Inferior parietal cortex (tissue), 1 donor: ENCODE results near the gene CD4.
A peak's percentile ranks its signal among the peaks of the same experiment; 100 is the strongest.

ENCODE experiments used
- DNase-seq: peaks from one replicate; pipeline ENCODE4 v3.0.0-alpha.2; 2016; ENCODE audit errors: extremely low spot score

Gene CD4

GRCh38 chr12:6765048-6765633 is 24.2 kb upstream of the CD4 start:
- DNase-seq = no peak

DNA sequence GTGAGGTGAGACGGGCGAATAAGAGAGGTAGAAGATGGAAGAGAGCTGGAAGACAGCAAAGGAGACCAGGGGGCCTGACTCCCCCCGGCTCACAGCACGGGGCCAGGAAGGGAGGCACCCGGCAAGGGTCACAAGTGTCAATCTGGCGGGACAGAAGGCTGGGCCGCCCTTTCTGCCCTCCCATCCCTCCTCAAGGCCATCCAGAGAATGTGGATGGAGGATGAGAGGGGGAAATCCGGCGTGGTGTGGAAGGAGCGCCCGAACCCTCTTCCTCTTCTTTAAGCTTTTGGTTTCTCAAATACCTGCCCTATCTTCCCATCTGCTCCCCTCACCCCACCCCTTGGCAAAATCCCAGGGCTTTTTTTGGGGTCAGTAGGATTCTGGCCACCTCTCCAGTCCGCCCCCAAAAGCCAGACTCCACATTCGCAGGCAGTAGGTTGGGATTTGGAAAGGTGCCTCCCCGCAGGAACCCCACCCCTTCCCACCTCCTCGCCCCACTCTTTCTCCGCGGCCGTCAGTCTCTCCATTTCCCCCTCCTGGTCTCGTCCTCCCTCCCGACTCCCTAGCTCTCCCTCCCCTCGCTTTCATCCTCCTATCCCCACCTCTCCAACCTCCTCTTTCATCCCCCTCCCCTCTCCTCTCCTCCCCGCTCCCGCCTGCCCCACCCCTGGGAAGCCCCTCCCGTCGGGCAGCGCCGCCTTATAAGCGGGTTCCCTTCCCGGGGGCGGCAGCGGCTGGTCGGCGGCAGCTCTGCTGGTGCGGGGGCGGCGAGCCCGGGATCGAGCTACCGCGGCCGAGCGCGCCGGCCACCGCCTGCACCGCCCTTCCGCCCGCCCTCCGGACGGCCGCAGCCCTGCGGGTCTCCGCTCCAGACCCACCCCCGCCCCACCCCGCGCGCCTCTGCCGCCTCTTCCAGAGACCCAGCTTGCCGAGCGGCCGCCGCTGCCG is 23.4 kb upstream of the CD4 start, which contains the start of gene PTMS:
PTMS (plus strand) TSS at position 730 of the 948 bp plus-strand sequence. CDS start 343 bp downstream, outside the sequence.
- DNase-seq = no peak

GRCh38 chr12:6766651-6767349 is 22.5 kb upstream of the CD4 start:
- peak; percentile 45 for DNase-seq

- DNase-seq = peak; percentile 35
Observed at GRCh38 chr12:6767353-6768319, 21.7 kb upstream of the CD4 start.

DNA sequence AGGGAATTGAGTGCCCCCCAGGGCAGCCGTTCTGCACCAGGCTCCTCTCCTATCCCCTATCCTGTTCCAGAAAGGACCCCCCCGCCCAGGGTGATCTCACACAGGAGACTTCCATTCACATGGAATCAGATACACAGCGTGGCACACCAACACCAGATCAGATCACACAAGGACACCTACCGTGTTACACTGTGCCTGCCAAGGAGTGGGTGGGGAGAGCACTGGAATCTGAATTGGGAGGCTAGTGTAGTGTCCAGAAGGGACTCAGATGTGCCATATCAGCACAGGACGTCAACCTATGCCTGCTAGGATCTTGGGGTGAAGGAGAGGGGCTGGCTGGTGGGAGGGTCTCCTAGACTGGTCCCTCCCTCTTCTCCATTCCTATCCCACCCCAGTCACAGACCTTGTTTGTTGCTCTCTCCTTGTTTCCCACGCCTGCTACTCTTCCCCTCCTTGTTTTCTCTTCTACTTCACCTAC is 20.9 kb upstream of the CD4 start:
- no peak for DNase-seq

GRCh38 chr12:6768990-6769389 is 20.3 kb upstream of the CD4 start:
- no peak for DNase-seq

- no peak for DNase-seq
Observed at GRCh38 chr12:6769666-6770065, 19.7 kb upstream of the CD4 start.

DNA sequence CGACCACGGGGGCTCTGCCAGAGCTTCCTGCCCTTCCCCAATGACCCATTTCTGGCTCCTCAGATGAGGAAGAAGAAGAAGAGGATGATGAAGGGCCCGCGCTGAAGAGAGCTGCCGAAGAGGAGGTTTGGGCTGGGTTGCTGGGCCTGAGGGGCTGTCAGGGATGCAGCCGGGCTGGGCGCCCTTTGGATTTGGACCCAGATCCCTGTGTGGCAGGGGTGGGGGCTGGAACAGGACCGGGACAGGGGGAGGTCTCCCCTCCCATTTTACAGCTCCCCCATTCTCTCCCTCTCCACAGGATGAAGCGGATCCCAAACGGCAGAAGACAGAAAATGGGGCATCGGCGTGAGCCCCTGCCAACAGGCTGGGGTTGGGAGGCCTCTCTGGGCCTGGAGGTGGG is 19.2 kb upstream of the CD4 start:
- DNase-seq = no peak

DNA sequence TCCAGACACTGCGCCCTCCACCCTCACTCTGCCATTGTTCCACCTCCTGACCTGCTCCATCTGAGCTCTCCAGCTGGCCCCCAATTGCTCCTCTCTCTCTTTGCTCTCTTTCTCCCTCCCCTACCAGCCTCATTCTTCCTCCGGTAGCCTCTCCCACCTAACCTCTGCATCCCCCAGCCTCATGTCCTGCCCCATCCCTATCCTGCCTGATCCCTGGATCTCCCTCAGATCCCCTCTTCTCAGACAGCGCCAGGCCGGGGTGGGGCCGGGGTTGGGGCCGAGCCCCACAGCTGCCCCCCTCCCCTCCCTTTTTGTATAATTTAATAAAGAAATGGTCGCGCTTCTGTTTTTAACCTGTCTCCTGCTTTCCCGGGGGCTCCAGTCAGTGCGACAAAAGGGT is 18.7 kb upstream of the CD4 start:
- no peak for DNase-seq

- no peak for DNase-seq
Observed at GRCh38 chr12:6771091-6771495, 18.2 kb upstream of the CD4 start.

- DNase-seq = no peak
Observed at GRCh38 chr12:6771509-6772330, 17.6 kb upstream of the CD4 start.

GRCh38 chr12:6772331-6772695 is 17.0 kb upstream of the CD4 start, which contains the start of gene LAG3:
Gene LAG3 (plus strand): TSS chr12:6772520. CDS start chr12:6772853, 333 bp downstream.
- no peak for DNase-seq

DNA sequence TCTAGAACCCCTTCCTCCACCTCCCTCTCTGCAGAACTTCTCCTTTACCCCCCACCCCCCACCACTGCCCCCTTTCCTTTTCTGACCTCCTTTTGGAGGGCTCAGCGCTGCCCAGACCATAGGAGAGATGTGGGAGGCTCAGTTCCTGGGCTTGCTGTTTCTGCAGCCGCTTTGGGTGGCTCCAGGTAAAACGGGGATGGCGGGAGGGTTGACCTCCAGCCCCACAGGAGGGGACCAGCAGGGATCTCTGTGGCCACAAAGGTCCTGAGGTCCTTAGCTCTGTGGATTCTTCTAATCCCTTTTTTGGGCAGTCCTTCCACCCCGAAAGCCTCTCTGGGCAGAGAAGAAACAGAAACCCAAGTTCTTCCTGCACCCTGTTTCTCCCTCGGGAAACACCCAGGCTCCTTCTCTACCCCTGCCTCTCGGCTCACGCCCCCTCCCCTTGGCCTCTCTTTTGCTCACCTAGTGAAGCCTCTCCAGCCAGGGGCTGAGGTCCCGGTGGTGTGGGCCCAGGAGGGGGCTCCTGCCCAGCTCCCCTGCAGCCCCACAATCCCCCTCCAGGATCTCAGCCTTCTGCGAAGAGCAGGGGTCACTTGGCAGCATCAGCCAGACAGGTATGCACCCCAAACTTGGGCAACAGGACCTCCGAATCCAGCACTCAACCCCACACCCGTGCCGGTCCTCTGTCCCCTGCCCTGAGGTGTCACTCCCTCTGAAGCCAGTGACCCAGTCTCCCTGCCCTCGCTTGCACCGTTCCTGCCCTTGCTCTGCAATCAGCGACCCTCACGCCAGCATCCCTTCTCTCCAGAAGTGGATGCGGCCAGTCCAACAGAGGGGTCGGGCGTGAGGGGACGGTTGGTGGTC is 16.4 kb upstream of the CD4 start:
- no peak for DNase-seq

DNA sequence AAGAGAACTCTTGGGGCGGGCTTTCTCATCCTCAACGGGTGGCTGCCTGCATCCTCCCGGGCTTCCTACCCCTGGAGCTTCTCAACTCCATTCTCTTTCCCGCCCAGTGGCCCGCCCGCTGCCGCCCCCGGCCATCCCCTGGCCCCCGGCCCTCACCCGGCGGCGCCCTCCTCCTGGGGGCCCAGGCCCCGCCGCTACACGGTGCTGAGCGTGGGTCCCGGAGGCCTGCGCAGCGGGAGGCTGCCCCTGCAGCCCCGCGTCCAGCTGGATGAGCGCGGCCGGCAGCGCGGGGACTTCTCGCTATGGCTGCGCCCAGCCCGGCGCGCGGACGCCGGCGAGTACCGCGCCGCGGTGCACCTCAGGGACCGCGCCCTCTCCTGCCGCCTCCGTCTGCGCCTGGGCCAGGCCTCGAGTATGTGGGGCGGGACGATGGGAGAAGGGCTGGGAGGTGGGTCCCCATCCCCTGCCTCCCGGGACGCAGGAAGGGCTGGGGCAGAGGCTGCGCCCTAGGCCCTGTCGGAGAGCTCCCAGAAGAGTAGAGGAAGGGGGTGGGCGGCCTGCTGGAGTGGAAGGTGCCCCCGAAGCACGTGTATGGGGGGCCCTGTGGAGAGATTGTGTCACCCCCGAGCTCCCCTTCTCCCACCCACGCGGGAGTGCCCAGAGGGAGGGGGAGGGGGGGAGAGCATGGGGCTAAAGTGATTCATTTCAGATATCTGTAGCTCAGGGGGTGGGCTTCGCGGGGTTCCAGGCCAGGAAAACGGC is 15.6 kb upstream of the CD4 start:
- no peak for DNase-seq

DNA sequence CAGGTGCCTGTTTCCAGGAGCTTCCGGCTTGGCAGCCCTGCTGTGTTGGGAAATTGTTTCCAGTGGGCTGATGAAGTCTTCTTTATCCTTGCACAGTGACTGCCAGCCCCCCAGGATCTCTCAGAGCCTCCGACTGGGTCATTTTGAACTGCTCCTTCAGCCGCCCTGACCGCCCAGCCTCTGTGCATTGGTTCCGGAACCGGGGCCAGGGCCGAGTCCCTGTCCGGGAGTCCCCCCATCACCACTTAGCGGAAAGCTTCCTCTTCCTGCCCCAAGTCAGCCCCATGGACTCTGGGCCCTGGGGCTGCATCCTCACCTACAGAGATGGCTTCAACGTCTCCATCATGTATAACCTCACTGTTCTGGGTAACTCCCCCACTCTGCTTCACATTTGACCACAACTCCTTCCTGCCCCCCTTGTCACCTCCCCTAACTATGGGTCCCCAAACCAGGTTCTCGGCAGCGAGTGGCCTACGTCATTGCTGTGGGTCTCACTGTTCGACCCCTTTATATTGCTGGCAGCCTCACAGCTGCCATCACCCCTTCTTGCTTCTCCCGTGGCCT is 14.7 kb upstream of the CD4 start:
- DNase-seq = no peak

- no peak for DNase-seq
Observed at GRCh38 chr12:6775185-6776174, 13.8 kb upstream of the CD4 start.

- no peak for DNase-seq
Observed at GRCh38 chr12:6777386-6777785, 11.9 kb upstream of the CD4 start.
